Skeletal muscle tissue (tissue), 4 donors: ENCODE data around the gene OST4. TPM values are rescaled to one million over a fixed set of nuclear protein-coding genes. Genes with fewer than 3 reads are reported as not detected.

Experiments
- H3K27ac ChIP-seq: one replicate; pipeline ENCODE4 v1.7.0; 2013; ENCODE audit warnings: mild to moderate bottlenecking, low read depth, low read length, inconsistent platforms
- H3K27me3 ChIP-seq, 3 donors: one replicate each; pipeline ENCODE4 v1.7.0; 2013; ENCODE audit warnings: low read length in 3 of 3; ENCODE audit not compliant: control insufficient read depth in 3 of 3, insufficient read depth in 3 of 3
- H3K36me3 ChIP-seq, 3 donors: one replicate each; pipeline ENCODE4 v1.7.0; 2013; ENCODE audit warnings: low read length in 3 of 3; ENCODE audit not compliant: control insufficient read depth in 3 of 3, insufficient read depth in 3 of 3
- H3K4me1 ChIP-seq, 3 donors: one replicate each; pipeline ENCODE4 v1.7.0; 2013; ENCODE audit warnings: low read length in 3 of 3, mild to moderate bottlenecking in 3 of 3; ENCODE audit not compliant: control insufficient read depth in 3 of 3, insufficient read depth in 3 of 3
- H3K4me3 ChIP-seq, 3 donors: one replicate each; pipeline ENCODE4 v1.7.0; 2013; ENCODE audit warnings: low read length in 3 of 3
- H3K9ac ChIP-seq, 3 donors: one replicate each; pipeline ENCODE4 v1.7.0; 2013; ENCODE audit warnings: low read length in 3 of 3, mild to moderate bottlenecking in 3 of 3, moderate library complexity in 2 of 3, low read depth in 1 of 3
- H3K9me3 ChIP-seq, 3 donors: one replicate each; pipeline ENCODE4 v1.7.0; 2013; ENCODE audit warnings: low read length in 3 of 3; ENCODE audit not compliant: control insufficient read depth in 3 of 3
- total RNA-seq: library from RNA; depleted of rRNA; stranded (reverse); fragments of >200 nt; gene quantifications from one replicate; pipeline ENCODE4 v1.2.3, GENCODE V29; 2014
- donor health status: Osteomylitis.

Gene OST4
- total RNA-seq, 1 donor from 2014 or later, result 352 TPM

DNA sequence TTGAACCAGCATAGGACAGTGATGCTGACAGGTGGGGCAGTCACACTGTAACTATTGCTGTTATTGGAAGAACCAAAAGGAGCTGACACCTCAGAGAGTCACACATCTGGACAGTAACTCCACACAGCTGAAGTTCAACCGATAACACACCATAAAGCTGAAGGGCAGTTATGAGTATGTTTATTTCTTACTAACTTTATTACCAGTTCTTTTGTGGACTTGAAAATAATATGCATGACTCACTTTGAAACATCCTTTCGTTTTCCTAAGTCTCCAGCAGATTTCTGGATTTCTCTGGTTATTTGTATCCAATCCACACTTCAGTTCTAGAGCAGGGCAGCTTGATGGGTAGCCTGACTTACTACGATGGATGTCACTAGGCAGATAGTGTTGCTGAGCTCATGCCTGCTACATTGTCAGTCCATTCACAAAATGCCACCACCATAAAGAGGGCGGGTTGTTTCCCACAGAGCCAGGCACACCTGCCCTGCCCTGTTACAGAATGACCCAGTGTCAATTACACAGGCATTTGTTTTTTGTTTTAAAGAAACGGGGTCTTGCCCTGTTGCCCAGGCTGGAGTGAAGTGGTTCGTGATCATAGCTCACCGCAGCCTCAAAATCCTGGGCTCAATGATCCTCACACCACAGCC lies 28.3 kb downstream of the OST4 start:
- Histone ChIP-seq H3K36me3 (peaks cover 29 to 34% (median 29%) of the 10 kb centered on the region in 3 donors), H3K27ac (no peak overlapping the region), H3K4me1 (peaks cover 3 to 13% (median 11%) of the 10 kb centered on the region in 3 donors)

DNA sequence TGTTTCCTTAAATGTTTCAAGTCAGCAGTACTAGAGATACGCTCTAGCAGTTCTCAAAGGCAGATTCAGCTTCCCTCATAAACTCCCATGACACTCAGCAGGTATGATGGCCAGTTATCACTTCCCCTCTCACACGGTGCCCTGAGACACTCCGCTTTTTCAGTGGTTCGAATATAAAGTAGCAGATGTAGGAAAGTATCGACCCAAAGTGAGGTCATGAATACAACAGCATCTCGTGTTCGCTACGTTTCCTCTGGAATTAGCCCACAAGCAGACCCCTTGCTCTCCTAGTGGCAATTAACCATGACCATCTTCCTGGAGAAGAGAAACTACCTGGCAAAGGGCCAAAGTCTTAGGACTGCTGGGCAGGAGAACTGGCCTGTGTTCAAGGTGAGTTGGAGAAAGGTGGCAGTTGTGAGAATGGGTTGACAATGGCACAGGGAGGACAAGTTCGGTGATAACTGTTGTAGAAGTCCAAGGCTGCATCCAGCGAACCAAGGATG lies 29.2 kb downstream of the OST4 start:
- no peaks in the 10 kb centered on the region for H3K27me3 ChIP-seq
- H3K4me3 ChIP-seq, result no peak overlapping the region
- H3K9ac ChIP-seq, result no peak overlapping the region
- H3K27ac ChIP-seq, result peak overlapping the region; percentile 14
- no peaks in the 10 kb centered on the region for H3K9me3 ChIP-seq
- H3K4me1 ChIP-seq, result peaks cover 3 to 13% (median 11%) of the 10 kb centered on the region in 3 donors
- peaks cover 38 to 43% (median 38%) of the 10 kb centered on the region in 3 donors for H3K36me3 ChIP-seq

More for the DNA sequence above, 28.3 kb downstream of the OST4 start:
- Histone ChIP-seq H3K9ac (no peak overlapping the region), H3K27me3 (no peaks in the 10 kb centered on the region), H3K9me3 (no peaks in the 10 kb centered on the region), H3K4me3 (no peak overlapping the region)

DNA sequence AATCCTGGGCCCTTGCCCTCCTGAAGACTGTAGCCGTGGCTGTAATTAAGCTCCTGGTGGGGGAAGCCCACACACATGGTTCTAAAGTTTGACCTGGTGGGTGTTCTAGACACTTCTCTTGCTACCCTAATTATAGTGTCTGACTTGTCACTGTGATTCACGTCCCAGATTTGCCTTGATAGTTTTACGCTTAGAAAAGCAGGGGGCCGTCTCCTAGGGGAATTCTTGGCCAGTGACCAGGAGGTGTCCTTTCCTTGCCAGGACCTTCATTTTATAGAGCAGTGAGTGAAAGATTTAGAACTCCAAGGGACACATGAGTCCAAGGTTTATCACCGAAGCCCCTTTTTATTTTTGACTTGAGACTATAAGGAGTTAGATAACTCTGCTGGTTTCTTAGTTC lies 29.7 kb downstream of the OST4 start:
- Histone ChIP-seq H3K27me3 (no peaks in the 10 kb centered on the region), H3K36me3 (peaks cover 42 to 47% (median 42%) of the 10 kb centered on the region in 3 donors), H3K27ac (peak overlapping the region; percentile 14), H3K9ac (no peak overlapping the region), H3K4me1 (peaks cover 3 to 13% (median 11%) of the 10 kb centered on the region in 3 donors), H3K4me3 (no peak overlapping the region), H3K9me3 (no peaks in the 10 kb centered on the region)

DNA sequence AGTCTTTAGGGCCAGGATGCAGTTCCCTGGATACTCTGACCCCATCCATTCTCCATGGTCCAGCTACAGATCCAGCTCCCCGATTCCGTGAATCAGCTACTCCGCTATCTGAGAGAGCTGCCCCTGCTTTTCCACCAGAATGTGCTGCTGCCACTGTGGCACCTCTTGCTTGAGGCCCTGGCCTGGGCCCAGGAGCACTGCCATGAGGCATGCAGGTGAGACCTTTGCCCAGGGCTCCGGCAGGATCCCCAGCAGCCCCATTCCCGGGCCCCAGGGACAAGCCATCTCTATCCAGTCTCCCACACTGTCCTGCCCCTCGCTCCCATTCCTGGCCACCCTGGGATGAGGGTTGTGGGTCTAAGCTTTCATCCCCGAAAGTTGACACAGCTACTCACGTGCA lies 31.2 kb downstream of the OST4 start:
- no peaks in the 10 kb centered on the region for H3K27me3 ChIP-seq
- no peak overlapping the region for H3K9ac ChIP-seq
- H3K4me1 ChIP-seq, result peaks cover 3 to 13% (median 11%) of the 10 kb centered on the region in 3 donors
- no peak overlapping the region for H3K4me3 ChIP-seq
- no peaks in the 10 kb centered on the region for H3K9me3 ChIP-seq
- H3K27ac ChIP-seq, result no peak overlapping the region
- H3K36me3 ChIP-seq, result peaks cover 56 to 62% (median 57%) of the 10 kb centered on the region in 3 donors

DNA sequence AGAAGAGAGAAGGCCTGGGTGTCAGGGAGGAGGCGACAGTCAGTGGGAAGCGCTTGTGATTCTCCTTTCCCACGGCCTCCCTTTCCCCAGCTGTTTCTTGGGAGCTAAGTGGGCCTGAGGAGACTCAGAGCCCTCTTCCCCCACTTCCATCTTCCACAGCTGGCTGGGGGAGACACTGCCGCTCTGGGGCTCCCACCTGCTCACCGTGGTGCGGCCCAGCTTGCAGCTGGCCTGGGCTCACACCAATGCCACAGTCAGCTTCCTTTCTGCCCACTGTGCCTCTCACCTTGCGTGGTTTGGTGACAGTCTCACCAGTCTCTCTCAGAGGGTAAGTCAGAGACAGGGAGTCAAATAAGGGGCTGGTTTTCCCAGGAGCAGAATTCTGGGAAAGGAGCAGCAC lies 31.6 kb downstream of the OST4 start:
- Histone ChIP-seq H3K27ac (no peak overlapping the region), H3K9ac (no peak overlapping the region), H3K4me1 (peaks cover 4 to 16% (median 14%) of the 10 kb centered on the region in 3 donors), H3K27me3 (no peaks in the 10 kb centered on the region), H3K9me3 (no peaks in the 10 kb centered on the region), H3K4me3 (no peak overlapping the region), H3K36me3 (peaks cover 60 to 66% (median 61%) of the 10 kb centered on the region in 3 donors)

DNA sequence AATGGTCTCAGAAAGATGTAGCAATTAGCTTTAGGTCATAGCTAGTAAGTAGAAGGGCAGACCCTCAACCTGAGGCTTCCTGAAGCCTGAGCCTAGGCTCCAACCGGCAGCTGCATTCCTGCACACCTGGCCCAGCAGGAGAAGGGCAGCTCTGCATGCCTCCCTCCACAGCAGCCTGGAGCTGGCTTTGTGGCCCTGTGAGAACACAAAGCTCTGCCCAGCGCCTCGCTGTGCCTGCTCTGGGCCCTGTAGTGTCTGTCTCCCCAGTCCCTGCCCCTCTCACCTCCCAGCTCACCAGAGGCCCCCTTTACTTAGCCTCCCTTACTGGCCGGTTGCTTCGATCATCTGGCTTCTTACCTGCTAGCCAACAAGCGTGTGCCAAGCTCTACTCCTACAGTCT lies 32.0 kb downstream of the OST4 start:
- Histone ChIP-seq H3K27me3 (no peaks in the 10 kb centered on the region), H3K36me3 (peaks cover 61 to 67% (median 62%) of the 10 kb centered on the region in 3 donors), H3K27ac (no peak overlapping the region), H3K4me3 (no peak overlapping the region), H3K9me3 (no peaks in the 10 kb centered on the region), H3K9ac (no peak overlapping the region), H3K4me1 (peaks cover 6 to 20% (median 14%) of the 10 kb centered on the region in 3 donors)

DNA sequence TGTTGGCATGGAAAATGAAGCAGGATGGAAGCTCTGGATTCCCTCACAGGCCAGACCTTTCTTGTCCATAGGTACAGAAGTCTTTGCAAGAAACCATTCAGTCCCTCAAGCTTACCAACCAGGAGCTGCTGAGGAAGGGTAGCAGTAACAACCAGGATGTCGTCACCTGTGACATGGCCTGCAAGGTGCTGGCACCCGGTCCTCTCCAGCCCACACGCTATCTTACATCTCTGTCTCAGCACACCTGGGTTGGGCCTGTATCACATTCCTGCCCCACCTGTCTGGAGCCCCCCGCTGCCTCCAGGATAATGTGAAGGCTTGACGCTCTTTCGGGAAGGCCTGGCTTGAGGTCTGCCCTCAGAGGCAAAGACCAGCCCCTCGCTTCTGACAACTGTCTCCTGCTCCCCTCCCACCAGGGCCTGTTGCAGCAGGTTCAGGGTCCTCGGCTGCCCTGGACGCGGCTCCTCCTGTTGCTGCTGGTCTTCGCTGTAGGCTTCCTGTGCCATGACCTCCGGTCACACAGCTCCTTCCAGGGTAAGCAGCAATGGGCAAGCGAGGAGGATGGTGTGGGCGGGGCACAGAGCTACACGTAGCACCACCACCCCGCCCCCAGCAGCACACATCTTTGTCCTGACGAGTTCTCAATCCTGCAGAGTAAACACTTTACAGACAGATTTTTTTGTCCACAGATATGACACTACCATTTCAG lies 32.7 kb downstream of the OST4 start:
- H3K36me3 ChIP-seq, result peaks cover 61 to 67% (median 62%) of the 10 kb centered on the region in 3 donors

DNA sequence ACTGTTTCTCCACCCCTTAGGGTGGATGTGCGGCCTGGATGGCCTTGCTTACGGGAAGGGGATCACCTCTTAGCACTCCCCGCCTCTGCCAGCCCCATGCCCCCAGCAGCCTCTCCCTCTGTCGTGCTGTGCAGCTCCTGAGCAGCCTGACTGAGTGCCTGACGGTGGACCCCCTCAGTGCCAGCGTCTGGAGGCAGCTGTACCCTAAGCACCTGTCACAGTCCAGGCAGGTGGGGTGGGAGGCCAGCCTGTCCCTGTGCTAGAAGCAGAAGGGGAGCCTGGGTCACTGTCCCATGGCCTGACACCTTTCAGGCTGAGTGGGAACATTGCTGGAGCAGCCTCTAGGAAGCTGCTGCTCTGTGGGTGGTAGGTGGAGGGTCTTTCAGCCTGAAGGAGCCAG lies 33.4 kb downstream of the OST4 start:
- no peaks in the 10 kb centered on the region for H3K27me3 ChIP-seq
- H3K9ac ChIP-seq, result no peak overlapping the region
- no peak overlapping the region for H3K27ac ChIP-seq
- no peak overlapping the region for H3K4me3 ChIP-seq
- no peaks in the 10 kb centered on the region for H3K9me3 ChIP-seq
- H3K36me3 ChIP-seq, result peaks cover 61 to 67% (median 62%) of the 10 kb centered on the region in 3 donors
- H3K4me1 ChIP-seq, result peaks cover 19 to 34% (median 26%) of the 10 kb centered on the region in 3 donors

More for the DNA sequence above, 32.7 kb downstream of the OST4 start:
- Histone ChIP-seq H3K9ac (no peak overlapping the region), H3K4me1 (peaks cover 13 to 27% (median 18%) of the 10 kb centered on the region in 3 donors), H3K4me3 (no peak overlapping the region), H3K9me3 (no peaks in the 10 kb centered on the region), H3K27ac (no peak overlapping the region), H3K27me3 (no peaks in the 10 kb centered on the region)

DNA sequence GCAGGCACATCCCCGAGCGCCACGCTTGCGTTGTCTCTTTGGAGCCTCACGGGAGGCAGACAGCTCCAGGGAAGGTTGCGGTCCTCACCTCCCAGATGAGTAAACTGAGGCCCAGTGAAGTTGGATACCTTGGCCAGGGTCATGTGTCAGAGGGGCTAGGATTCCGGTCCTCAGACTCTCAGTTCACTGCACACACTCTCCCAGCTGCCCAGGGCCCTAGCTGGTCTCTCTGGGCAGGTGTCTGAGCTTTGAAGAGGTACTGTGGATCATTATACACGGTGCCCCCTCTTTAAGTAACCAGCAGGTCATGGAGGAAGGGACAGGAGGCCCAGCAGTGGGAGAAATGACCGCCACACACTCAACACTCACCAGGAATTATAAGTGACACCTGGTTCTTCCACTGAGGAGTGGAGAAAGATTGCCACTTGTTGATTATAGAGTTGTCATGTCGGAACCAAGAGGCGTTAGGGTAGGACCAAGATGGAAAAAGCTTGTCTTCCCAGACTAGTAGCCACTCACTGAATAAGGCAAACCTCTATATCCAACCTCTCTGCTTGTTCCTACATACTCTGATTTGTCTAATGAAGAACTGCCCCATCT lies 38.1 kb downstream of the OST4 start:
- H3K27ac ChIP-seq, result peak overlapping the region; percentile 78
- H3K9me3 ChIP-seq, result no peaks in the 10 kb centered on the region
- H3K27me3 ChIP-seq, result no peaks in the 10 kb centered on the region
- H3K36me3 ChIP-seq, result peaks cover 35 to 41% (median 36%) of the 10 kb centered on the region in 3 donors
- H3K4me1 ChIP-seq, result peaks cover 16 to 28% (median 21%) of the 10 kb centered on the region in 3 donors
- peak overlapping the region; percentile 92 to 98 (median 97) for H3K9ac ChIP-seq
- H3K4me3 ChIP-seq, result peak overlapping the region; percentile 96 to 99 (median 98)
